Duodenal mucosa (tissue), 2 donors: ENCODE measurements around the gene ATP11A.
"Not testable (repeated sequence)": the region's sequence is repeated elsewhere in the genome, so short reads cannot be mapped to it uniquely, and the experiment has no call there.

Experiments
- H3K27ac ChIP-seq: one replicate; pipeline ENCODE4 v1.7.0; 2013; ENCODE audit warnings: low read depth, low read length
- H3K27me3 ChIP-seq, 2 donors: one replicate each; pipeline ENCODE4 v1.7.0; 2013; ENCODE audit warnings: low read length in 2 of 2, control low read depth in 1 of 2; ENCODE audit not compliant: insufficient read depth in 2 of 2, control insufficient read depth in 1 of 2
- H3K36me3 ChIP-seq, 2 donors: one replicate each; pipeline ENCODE4 v1.7.0; 2013; ENCODE audit warnings: low read length in 2 of 2, control low read depth in 1 of 2; ENCODE audit not compliant: insufficient read depth in 2 of 2, control insufficient read depth in 1 of 2
- H3K4me1 ChIP-seq, 2 donors: one replicate each; pipeline ENCODE4 v1.7.0; 2013; ENCODE audit warnings: low read length in 2 of 2, control low read depth in 1 of 2; ENCODE audit not compliant: insufficient read depth in 2 of 2, control insufficient read depth in 1 of 2
- H3K4me3 ChIP-seq, 2 donors: one replicate each; pipeline ENCODE4 v1.7.0; 2013; ENCODE audit warnings: low read length in 2 of 2, low read depth in 1 of 2
- H3K9ac ChIP-seq, 2 donors: one replicate each; pipeline ENCODE4 v1.7.0; 2013; ENCODE audit warnings: low read length in 2 of 2, low read depth in 1 of 2
- H3K9me3 ChIP-seq, 2 donors: one replicate each; pipeline ENCODE4 v1.7.0; 2013; ENCODE audit warnings: low read length in 2 of 2, control low read depth in 1 of 2; ENCODE audit not compliant: control insufficient read depth in 1 of 2

Gene ATP11A

DNA sequence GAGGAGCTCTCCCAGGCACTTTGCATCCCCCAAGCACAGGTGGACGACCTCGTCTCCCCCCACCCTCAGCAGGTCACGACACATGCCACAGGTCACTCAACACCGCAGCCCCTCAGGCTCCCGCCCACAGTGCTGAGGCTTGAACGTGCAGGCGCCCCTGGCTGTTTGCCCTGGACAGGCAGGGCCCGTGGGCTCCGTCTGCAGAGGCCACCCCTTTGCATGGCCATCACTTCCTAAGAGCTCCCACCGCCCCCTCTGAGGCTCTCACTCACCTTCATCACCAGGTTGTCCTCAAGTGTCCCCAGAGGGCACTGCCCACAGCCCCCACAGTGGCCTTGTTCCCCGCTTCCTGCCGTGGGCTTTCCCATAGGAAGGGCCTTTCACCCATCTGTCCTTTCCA, 147.1 kb downstream of the ATP11A start:
- H3K9ac ChIP-seq, result no peak overlapping the region
- no peaks in the 10 kb centered on the region for H3K27me3 ChIP-seq
- no peak overlapping the region for H3K4me3 ChIP-seq
- no peaks in the 10 kb centered on the region for H3K4me1 ChIP-seq
- H3K9me3 ChIP-seq, result no peaks in the 10 kb centered on the region
- H3K36me3 ChIP-seq, result peaks cover 39 to 68% of the 10 kb centered on the region in 2 donors
- H3K27ac ChIP-seq, result no peak overlapping the region

DNA sequence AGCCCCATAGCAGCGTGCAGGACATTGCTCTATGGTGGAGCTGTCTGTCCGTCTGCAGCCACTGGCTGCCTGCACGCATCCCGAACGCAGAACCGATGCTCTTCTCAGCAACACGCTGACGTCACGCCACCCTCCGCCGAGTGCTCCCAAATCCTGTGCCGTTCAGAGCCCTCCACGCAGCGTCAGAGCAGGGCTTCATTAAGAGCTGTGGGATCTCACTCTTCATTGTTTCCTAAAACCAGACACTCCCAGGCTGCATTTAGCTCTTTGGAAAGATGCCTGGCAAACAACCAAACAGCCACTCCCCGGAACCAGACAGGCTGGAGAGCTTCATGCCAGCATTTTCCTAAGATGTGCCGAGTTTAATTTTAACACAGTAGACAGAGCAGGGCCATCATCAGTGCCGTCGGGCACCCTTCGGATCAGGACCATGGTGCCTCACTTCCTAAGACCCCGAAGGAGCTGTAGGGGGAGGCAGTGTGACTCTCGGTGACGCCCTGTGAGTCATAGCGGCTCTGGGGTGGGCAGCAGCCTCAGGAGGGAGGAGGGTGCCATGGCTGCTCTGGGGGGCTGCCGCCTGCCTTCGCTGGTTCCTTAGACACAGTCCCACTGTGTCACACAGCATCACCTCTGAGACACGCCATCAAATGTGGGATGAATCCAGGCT, 147.7 kb downstream of the ATP11A start:
- Histone ChIP-seq H3K4me3 (no peak overlapping the region), H3K27me3 (no peaks in the 10 kb centered on the region), H3K27ac (no peak overlapping the region), H3K9ac (no peak overlapping the region), H3K36me3 (peaks cover 33 to 67% of the 10 kb centered on the region in 2 donors), H3K9me3 (no peaks in the 10 kb centered on the region), H3K4me1 (no peaks in the 10 kb centered on the region)

DNA sequence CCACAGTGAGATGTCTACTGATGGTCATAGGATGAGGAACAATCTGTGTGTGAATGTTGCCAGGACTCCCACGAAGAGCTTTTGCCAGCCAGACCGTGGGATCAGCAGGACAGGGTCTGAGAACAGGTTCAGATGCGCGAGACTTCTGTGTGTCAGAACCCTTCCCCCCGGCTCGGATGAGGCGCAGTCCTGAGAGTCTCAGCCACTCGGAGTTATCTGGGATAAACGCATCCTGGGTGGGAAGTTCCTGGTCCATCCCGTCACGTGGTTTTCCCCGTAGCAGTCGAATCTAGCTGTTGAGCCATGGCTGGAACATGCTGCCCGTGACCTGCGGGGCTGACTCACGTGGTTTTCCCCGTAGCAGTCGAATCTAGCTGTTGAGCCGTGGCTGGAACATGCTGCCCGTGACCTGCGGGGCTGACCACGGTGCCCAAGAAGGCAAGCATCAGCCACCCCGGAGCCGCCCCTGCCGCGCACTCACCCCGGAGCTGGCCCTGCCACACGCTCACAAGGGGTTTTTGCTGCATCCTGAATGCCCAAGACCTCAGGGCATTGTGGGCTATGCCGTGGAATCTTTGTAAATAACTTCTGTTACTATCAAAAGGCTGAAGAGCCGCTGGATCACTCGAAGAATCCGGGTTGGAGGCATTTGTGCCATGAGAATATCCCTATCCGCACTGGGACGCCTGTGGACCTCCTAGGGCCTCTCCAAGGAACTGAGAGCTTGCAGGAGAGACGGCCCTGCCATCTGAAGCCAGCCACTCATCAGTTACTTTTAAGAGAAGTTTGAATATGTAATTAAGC, 148.4 kb downstream of the ATP11A start:
- peaks cover 26 to 67% of the 10 kb centered on the region in 2 donors for H3K36me3 ChIP-seq
- no peak overlapping the region for H3K9ac ChIP-seq

DNA sequence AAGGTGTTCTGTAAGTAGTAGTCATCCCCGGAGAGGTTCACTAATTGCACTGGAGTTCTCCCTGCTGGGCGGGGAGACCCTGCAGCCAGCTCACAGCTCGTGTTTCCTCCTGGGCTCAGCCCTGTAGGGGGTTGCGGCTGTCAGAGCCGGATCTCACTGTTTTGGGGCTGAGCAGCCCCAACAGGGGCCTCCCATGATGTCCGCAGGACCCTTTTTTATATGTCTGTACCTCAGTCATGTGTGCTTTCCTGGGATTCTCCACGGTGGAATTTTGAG, 148.9 kb downstream of the ATP11A start:
- Histone ChIP-seq H3K27ac (no peak overlapping the region), H3K27me3 (no peaks in the 10 kb centered on the region), H3K9me3 (no peaks in the 10 kb centered on the region), H3K36me3 (peaks cover 26 to 67% of the 10 kb centered on the region in 2 donors), H3K4me3 (no peak overlapping the region), H3K9ac (no peak overlapping the region), H3K4me1 (no peaks in the 10 kb centered on the region)

More for the DNA sequence above, 148.4 kb downstream of the ATP11A start:
- no peaks in the 10 kb centered on the region for H3K9me3 ChIP-seq
- no peak overlapping the region for H3K4me3 ChIP-seq
- H3K27ac ChIP-seq, result no peak overlapping the region
- H3K4me1 ChIP-seq, result no peaks in the 10 kb centered on the region
- no peaks in the 10 kb centered on the region for H3K27me3 ChIP-seq

DNA sequence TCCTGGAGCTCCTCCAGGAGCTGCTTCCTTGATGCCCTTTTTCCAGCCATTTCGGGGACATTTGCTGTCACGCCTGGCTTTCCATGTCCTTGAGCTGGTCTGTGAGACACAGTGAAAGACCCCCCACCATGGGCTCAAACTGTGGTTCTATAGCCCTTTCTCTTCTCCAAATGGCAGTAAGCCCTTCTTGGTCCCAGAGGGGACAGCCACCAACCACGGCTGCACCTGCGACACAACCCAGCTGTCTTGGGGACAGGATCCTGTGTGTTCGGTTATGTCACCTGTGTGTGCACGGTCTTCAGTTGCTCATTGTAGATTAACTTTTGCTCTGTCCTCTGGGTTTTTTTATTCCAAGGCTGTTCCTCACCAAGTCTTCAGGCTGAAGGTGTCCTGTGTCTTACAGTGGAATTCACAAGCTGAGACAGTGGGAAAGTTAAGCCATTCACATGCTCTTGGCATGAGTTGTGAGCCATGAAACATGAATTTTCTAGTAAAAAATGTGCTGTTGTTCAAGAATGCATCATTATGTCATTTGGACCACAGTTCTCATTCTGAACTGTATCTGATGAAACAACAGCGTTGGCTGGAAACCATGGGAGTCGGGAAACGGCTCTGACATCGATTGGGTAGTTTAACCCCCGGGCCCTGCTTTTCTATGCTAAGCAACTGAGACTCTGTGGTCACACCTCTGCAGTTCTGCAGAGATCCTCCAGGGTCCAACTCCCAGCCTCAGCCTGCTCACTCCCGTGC, 149.7 kb downstream of the ATP11A start:
- Histone ChIP-seq H3K9me3 (no peaks in the 10 kb centered on the region), H3K36me3 (peaks cover 30 to 70% of the 10 kb centered on the region in 2 donors), H3K9ac (no peak overlapping the region), H3K4me1 (no peaks in the 10 kb centered on the region), H3K27me3 (no peaks in the 10 kb centered on the region), H3K27ac (no peak overlapping the region), H3K4me3 (no peak overlapping the region)

DNA sequence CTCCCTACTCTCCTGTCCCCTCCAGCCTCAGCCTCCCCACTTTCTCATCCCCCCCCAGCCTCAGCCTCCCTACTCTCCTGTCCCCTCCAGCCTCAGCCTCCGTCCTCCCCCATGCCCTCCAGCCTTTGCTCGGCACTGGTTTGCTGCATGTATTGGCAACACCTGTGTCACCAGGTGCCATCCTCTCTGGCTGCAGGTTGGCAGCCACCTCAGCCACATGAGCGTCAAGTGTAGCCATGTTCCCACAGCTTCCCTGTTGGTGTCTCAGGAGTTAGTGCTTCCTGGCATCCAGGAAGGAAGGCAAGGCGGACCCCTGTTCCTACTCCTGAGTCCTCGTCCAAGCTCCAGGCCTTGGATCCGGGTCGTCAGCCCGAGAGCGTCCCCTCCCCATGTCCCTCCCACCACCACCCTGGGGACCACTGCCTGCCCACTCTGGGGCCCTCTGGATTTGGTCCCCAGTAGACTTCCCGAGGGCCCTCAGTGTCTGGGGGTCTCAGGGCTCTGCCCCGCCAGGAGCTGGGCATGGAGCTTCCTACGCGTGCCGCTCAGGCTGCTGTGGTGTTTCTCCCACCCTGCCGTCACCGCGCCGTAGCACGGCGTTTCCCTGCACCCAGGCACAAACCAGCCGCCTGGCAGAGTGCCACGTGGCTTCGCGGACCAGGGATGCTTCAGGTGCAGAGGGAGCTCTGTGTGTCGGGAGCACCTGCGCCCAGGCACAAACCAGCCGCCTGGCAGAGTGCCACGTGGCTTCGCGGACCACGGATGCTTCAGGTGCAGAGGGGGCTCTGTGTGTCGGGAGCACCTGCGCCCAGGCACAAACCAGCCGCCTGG, 150.8 kb downstream of the ATP11A start:
- Histone ChIP-seq H3K9me3 (no peaks in the 10 kb centered on the region), H3K36me3 (peaks cover 25 to 60% of the 10 kb centered on the region in 2 donors), H3K9ac (no peak overlapping the region), H3K4me3 (no peak overlapping the region), H3K27ac (no peak overlapping the region), H3K27me3 (no peaks in the 10 kb centered on the region), H3K4me1 (no peaks in the 10 kb centered on the region)

DNA sequence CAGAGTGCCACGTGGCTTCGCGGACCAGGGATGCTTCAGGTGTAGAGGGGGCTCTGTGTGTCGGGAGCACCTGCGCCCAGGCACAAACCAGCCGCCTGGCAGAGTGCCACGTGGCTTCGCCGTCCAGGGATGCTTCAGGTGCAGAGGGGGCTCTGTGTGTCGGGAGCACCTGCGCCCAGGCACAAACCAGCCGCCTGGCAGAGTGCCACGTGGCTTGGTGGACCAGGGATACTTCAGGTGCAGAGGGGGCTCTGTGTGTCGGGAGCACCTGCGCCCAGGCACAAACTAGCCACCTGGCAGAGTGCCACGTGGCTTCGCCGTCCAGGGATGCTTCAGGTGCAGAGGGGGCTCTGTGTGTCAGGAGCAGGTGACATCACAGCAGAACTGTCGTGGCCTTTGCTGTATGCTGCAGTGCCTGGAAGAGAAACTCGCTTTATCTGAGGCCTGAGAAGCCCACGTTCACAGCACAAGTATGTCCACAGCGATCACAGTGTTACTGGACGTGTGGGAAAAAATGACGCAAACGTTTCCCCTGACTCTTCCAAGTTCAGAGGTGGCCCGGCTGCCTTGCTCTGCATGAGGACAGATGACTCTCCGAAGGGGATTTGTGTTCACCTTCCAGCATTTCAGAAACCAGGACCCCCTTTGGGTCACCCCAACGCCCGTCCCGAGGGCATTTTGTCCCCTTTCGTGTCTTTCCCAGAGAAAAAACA, 151.6 kb downstream of the ATP11A start:
- peaks cover 26 to 62% of the 10 kb centered on the region in 2 donors for H3K36me3 ChIP-seq
- not testable (repeated sequence) for H3K9me3 ChIP-seq, H3K4me3 ChIP-seq, H3K9ac ChIP-seq, H3K27ac ChIP-seq, H3K4me1 ChIP-seq, H3K27me3 ChIP-seq

DNA sequence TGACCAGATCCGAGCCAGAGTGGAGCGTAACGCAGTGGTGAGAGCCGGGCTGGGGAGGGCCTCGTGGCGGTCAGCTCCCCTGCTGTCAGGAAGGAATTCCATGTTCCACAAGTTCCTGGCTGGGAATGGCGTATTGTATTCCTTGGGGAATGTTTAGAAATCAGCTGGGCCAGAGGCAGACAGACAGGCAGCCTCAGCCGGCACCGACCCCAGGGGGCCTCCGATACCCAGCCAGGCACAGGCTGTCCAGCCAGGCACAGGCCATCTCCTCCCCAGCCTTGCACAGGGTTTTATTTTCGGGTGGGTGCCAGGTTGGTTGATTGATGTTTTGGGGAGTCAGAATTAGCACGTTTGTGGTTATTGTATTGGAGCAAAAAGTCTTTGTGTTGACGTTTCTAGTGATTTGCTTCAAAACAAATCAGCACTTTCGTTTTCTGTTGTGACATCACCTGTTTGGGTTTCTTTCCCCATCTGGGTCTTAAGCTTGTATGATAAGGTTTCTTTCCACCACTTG, 152.6 kb downstream of the ATP11A start:
- Histone ChIP-seq H3K9me3 (no peaks in the 10 kb centered on the region), H3K27ac (no peak overlapping the region), H3K4me1 (no peaks in the 10 kb centered on the region), H3K9ac (no peak overlapping the region), H3K36me3 (peaks cover 26 to 58% of the 10 kb centered on the region in 2 donors), H3K27me3 (no peaks in the 10 kb centered on the region), H3K4me3 (no peak overlapping the region)

DNA sequence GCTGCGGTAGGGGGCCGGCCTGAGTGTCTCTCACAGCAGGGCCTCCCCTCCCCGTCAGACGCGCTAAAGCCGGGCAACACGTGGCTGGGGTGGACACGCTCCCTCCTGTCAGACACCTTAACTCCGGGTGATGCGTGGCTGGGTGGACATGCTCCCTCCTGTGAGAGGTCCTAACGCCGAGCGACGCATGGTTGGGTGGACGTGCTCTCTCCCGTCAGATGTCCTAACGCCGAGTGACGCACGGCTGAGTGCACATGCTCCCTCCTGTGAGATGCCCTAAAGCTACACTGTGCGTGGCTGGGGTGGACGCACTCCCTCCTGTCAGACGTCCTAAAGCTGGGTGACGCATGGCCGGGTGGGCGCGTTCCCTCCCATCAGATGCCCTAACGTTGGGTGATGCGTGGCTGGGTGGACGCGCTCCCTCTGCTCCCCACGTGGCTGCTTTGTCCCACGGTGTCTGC, 153.1 kb downstream of the ATP11A start:
- Histone ChIP-seq H3K27ac (no peak overlapping the region), H3K4me1 (no peaks in the 10 kb centered on the region), H3K9ac (no peak overlapping the region), H3K27me3 (no peaks in the 10 kb centered on the region), H3K9me3 (peaks cover 0 to 3% of the 10 kb centered on the region in 2 donors), H3K36me3 (peaks cover 23 to 56% of the 10 kb centered on the region in 2 donors), H3K4me3 (no peak overlapping the region)
